ENCODE data around the gene IRX1. TPM values are rescaled to one million over a fixed set of nuclear protein-coding genes. Genes with fewer than 3 reads are reported as not detected.

IRX1 gene
- total RNA-seq, 1 experiment from 2014 or later: not detected

DNA sequence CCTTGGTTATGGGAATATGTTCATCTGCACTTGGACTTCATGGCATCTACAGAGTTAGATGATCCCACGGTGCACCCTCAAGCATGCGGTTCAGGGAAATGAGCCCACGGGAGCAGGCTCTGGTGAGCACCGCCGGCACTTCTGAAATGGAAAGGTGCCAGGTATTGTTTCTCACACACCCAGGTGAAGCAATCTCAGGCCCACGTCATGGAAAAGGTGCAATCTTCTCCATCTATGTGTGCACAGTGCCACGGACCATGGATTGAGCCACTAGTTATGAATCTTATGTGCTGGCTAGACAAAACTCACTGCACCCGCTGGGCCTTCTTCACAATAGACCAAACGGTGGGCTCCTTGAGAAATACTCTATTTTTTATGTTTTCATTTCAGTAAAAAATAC lies 27.3 kb downstream of the IRX1 start:
- no peak for DNase-seq (ENCODE audit: low read depth)
- in situ Hi-C loops (cut with HindIII; ENCODE audit: low pct_unique_long_range_greater_than_20kb, low sequenced_read_pairs): no loop called here

DNA sequence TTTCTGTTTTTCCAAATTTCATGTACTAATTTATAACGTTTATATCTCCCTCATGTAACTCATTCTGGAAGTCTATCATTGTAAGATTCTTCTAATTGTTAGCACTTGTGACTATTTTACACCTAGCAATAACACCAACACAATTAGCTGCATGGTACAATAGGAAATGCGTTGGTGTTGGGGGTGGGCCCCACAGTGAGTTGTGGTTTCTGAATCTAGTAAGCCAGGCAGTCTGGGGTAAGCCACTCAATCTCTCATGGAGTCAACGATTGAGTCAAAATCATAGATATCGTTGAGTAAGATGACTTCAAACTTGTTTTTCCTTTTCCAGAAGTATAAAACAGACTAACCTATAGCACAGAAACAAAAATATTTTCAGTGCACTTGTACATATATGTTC lies 30.0 kb downstream of the IRX1 start:
- no peak for DNase-seq (ENCODE audit: low read depth)
- in situ Hi-C loops (cut with HindIII; ENCODE audit: low pct_unique_long_range_greater_than_20kb, low sequenced_read_pairs): no loop called here

DNA sequence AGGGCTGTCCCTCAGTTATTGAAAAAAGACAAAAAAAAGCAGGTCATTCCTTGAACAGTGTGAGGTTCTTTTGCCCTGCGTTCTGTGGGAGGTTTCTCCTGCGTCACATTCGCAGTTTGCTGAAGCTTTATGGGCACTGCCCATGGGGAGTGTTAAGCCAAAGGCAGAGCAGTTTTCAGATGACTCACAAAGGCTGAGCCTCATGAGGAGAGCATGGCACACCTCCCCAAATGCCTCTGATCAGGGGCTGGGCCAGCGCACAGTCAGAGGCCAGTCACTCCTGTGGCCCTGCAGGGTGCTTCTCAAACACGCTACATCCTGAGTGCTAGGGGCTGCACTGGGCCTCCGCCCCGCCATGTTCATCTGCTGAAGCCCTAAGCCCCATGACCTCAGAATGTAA lies 38.4 kb downstream of the IRX1 start:
- in situ Hi-C loops (cut with HindIII; ENCODE audit: low pct_unique_long_range_greater_than_20kb, low sequenced_read_pairs): no loop called here

DNA sequence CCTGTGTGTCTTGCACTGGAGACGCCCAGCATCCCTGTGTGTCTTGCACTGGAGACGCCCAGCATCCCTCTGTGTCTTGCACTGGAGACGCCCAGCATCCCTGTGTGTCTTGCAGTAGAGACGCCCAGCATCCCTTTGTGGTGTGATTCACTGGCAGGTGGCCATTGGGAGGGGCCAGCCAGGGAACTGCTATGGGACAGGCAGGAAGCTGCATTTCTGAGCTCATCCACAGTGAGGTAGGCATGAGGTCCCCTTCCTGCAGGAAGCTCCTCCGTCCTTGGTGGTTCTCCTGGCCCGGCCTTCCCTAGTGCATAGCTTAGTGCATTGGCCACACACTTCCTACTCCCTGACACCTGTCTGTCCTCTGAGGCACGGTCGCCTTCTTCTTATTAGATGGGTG lies 43.5 kb downstream of the IRX1 start:
- in situ Hi-C loops (cut with HindIII; ENCODE audit: low pct_unique_long_range_greater_than_20kb, low sequenced_read_pairs): no loop called here
- no peak for DNase-seq (ENCODE audit: low read depth)

More for the DNA sequence above, 38.4 kb downstream of the IRX1 start:
- no peak for DNase-seq (ENCODE audit: low read depth)

- no peak for DNase-seq (ENCODE audit: low read depth)
- in situ Hi-C loops (cut with HindIII; ENCODE audit: low pct_unique_long_range_greater_than_20kb, low sequenced_read_pairs): no loop called here
These were observed 46.6 kb downstream of the IRX1 start for GRCh38 chr5:3642231-3642630.

DNA sequence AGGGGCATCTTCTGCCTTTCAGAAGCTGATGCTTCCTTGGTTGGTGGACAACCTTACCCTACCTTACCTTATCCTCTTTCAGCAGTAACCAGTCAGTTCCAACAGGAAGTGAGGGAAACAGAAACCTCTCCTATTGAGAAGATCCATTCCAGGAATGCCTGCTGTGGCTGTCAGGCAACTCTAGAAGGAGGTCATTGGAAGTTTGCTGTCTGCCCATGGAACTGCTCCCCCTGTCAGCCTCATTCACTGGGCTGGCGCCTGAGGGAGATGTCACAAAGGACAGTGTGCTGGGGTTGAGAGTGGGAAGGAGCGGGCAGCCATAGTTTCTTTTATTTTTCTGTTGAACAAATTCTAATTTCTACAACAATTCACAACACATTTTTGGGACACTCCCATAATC lies 54.7 kb downstream of the IRX1 start:
- in situ Hi-C loops (cut with HindIII; ENCODE audit: low pct_unique_long_range_greater_than_20kb, low sequenced_read_pairs): no loop called here
- DNase-seq (ENCODE audit: low read depth): no peak

DNA sequence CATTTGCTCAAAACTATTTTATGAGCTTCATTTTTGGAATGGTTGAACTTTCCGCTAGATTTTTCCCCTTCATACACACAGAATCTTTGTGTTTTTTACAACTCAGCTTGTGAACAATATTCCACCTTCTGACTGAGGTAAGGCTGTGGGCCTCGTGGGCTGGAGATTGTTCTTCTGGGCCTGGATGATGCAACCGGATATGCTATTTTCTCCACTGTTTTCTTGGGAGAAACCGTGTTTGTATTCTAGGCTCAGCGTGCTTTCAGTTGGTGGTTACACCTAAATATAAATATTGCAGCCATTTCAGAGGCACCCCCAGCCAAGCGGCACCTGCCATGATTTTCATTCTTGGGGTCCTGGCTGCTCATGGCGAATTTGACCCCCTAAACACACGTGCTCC lies 55.2 kb downstream of the IRX1 start:
- in situ Hi-C loops (cut with HindIII; ENCODE audit: low pct_unique_long_range_greater_than_20kb, low sequenced_read_pairs): no loop called here
- DNase-seq (ENCODE audit: low read depth): no peak
